ENCODE results near the gene MKS1.

MKS1 gene

DNA sequence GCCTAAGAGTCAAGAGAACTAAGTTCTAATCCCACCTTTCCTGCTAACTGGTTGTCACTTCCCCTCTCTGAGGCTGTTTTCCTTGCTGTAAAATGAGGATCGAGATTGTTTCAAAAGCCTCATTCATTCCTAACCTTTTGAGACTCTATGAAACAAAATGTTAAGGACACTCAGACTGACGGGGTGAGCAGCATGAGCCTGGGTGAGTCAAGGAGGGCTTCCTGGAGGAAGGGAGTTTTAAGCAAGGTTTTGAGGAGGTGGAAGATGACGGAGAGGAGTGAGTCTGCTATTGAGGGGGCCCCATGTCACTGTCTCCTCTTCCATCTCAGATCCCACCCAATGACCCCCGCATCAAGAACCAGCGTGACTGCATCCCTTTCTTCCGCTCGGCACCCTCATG, 22.4 kb downstream of the MKS1 start:
- no peak for DNase-seq

DNA sequence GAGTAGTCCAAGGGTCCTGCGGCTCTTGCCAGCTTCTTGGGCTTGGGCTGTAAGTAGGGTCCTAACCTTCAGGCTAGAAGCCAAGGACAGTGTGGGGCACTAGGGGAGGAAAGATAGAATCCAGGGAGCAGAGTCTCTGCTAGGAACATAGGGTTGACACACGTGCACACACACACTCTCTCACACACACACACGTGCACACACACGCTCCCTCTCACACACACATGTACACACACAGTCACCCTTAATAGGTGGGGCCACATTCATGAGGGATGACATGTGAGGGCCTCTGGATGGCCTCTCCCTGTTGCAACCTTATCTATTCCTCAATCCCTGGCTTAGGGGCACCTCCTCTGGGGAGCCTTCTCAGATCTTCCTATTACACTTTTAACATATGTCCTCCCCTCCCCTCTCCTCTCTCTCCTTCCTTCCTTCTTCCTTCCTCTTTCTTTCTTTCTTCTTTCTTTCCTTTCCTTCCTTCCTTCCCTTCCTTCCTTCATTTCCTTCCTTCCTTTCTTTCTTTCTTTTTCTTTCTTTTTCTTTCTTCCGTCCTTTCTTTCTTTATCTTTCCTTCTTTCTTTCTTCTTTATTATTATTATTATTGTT, 23.4 kb downstream of the MKS1 start:
- DNase-seq = no peak

DNA sequence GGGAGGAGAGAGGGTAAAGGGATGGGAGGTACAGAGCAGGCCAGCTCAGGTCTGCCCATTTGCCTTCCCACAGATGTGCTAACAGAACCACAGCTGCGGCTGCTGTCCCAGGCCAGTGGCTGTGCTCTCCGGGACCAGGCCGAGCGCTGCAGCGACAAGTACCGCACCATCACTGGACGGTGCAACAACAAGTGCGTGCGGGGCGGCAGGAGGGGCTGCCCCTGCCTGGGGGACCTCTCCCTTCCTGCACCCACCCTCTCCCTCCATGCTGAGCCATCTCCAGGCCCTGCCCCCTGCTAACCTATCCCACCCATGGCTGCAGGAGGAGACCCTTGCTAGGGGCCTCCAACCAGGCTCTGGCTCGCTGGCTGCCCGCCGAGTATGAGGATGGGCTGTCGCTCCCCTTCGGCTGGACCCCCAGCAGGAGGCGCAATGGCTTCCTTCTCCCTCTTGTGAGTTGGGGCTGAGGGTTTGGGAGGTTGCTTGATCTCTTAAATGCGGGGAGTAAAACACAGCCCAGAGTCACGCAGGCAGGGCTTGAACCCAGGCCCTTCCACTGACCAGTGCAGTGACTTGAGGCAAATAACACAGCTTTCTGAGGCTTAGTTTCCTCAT, 25.3 kb downstream of the MKS1 start:
- no peak for DNase-seq

DNA sequence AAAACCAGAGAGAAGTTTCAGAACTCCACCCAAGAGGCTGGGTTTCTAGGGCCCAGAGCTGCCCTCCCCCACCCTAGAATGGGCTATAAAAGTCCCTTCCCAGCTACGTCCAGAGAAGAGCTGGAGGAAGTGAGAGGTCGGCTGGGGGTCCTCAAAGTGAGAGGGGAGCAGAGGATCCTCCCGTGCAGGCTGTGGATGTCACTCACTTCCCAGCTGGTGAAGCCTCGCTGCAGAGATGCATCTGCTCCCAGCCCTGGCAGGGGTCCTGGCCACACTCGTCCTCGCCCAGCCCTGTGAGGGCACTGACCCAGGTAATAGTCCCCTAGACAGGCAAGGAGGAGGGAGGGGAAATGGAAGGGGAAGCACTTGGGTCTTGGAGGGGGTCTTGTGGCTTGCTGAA, 26.4 kb downstream of the MKS1 start, which contains the start of gene EPX:
TSS of gene EPX (plus strand) at position 115 of the 400 bp plus-strand sequence. CDS start at position 236, 121 bp downstream.
- no peak for DNase-seq

DNA sequence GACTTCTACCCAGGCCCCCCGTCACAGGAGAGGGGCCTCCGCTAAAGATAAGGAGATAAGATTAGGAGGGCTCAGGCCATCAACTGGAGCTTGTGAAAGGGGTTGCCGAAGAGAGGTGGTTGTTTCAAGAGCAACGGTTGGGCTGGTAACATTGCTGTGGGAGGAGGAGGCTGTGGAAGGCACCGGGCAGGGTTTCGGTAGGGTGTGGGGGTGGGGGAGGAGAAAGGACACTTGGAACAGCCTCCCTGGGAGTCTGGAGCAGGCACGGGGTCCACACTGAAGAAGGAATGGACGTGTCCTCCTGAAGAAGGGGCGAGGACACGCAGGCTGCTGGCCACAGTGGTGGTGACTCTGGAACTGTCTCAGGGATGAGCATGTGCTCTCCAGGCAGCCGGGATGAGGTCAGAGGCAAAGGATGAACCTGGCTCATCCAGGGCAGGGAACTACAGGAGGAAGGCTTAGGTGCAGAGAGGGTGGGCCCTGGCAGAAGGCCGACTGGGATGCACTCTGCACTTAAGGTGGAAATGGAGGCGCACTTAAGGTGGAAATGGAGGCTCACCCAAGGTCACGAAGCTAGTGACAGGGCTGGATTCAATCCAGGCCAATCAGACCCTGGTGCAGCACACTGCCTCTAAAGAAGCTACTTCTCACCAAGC, 27.7 kb downstream of the MKS1 start:
- no peak for DNase-seq

DNA sequence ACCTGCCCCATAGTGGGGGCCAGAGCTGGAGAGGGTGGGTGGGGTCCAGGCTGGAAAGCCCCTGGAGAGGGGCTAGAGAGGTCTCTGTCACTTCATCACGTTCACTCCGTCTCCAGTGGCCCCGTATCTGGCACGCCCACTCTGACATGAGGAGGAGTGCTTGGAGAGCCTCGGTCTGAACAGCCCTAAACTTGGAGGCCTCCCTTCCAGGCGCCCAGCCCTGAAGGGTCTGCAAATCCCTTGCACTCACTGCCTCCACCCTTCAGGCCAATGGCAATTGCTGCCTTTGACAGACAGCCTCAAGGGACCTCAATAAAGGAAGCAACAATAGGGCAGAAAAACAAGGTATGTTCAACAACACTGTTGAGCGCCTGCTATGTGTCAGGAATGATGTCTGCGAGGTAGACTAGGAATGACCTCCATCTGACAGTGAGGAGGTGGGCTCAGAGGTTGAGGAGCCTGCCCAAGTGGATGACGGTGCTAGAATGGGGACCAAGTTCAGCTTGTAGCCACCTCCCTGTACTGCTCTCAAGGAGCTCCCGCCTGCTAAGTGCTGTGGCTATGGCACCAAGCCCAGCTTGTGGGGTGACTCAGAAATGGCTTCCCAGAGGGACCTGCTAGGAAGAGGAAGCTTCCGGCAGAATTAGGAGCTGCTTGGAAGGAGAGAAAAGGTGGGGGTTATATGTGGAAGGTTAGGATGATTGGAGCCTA, 29.5 kb downstream of the MKS1 start:
- no peak for DNase-seq

DNA sequence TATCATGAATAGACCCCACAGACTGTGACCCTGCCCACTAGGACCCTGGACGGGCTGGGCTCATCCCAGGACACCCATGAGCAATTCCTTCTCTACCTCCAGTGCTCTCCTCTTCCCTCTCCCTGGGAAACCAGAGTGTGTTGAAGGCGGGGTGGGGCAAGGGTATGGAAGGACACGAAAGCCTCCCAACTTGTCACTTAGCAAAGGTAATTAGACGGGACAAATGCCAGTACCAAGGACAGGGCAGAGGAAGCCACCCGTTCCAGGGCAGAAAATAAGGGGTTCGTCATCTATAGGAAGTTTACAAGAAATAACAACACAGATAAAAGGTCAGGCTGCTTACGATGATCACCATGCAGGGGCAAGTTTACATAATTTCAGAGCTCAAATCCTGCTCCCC, 31.4 kb downstream of the MKS1 start:
- no peak for DNase-seq

DNA sequence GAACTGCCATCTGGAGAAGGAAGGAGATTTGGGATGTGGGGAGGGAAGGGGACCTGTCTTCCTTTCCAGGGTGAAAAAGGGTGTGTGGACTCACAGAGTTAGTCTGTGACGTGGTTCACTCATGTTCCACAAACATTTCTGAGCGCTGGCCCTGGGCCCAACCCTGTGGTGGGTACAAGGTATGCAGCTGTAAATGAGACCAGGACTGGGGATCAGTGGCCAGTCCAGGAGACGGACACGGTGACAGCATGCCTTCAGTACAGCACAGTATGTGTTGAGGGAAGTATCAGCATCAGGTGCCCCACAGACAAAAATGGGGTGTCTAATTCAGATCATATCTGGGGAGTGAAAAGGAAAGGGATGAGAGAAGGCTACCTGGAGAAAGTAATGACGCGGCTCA, 32.0 kb downstream of the MKS1 start:
- DNase-seq = no peak

DNA sequence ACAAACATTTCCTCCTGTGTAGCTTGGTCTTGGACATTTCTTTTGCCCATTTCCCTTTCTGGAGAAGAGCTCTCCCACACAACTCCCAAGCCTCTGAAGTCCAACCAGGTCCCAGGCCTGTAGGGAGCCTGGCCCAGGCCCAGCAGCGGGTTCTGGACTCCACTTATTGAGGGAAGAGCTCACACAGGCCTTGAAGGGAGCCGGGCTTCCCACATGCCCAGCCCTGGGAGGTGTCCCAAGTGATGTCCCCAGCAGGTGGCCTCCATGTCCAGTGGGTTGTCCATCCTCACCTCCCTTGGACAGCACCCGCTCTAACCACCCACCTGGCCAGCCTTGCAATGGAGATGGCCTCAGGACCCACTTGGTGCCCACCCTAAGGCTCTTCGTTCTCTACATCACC, 32.5 kb downstream of the MKS1 start:
- no peak for DNase-seq

DNA sequence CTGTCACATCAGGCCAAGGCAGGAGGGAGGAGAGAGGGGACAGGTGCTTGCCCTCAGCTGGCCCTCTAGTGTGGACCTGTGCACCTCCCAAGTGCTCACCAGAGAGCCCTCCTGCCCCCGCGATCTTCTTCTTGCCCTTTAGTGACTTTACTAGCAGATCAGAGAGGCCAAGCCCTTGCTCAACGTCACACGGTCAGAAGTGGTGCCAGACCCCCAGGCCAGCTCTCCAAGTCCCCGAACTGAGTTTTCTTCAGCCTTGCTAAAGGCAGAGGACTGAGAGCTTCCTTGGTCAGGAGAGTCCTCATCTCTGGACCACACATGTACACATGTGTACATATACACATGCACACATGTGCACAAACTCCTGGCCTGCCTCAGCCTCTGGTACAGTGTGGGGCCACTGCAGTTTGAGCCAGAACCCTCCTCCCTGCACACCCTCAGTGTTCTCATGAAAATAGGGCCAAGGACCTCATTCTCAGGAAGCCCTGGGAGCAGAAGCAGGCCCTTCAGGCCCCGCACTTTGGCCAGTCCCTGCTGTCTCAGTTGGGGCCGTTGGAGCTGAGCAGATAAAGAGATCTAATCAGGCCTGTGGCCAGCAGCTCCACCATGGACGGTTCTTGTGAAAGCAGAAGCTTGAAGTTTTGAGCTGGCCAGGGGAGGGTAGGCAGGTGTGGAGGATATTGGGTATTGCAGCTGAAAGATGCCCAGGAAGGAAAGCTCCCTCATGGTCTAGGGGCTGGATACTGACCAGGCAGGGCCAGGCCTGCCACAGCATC, 33.9 kb downstream of the MKS1 start:
- no peak for DNase-seq

DNA sequence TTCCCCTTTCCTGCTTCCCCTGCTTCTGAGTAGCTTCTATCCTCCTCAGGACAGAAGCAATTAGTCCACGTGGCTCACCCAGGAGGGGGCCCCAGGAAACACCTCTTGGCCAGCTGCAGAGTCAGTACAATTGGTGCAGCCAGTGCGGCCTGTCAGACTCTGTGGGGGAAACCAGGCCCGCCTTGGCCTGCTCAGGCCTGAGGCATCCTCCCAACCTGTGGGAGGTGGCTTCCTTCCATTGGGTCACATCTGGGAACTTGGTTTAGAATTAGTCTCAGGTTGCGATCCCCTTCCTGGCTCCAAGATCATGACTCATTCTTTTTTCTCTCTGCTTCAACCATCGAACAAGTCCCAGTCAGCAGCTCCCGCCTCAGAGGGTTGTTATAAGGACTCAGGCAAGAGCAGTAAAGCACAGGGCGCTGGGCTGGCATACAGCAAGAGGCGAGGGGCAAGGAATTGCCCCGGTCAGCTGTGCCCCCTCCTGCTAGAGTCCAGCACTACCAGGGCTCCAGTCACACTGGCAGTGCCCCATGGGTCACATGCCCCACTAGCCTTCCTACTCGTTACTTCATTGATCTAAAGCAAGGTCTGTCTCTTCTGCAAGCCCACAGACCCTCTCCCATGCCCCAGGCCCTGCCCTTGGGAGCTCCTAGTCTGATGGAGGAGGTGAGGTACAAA, 34.6 kb downstream of the MKS1 start:
- no peak for DNase-seq

DNA sequence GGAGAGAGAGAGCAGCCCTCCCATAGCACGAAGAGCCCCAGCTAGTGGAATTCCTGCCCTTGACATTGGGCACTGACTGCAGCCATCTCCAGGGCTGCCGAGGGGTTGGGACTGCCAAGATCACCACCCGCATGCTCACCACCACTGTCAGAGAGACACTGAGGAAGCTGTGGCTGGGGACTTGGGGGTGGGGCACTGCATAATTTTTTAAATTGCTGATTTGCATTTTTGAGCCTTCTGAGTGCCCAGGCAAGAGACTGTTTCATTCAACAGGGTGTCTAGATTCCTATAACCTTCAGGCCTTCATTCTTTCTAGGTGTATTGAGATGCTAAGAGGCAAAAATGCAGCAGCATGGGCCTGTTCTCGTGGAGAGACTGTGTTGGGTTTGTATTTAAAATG, 35.5 kb downstream of the MKS1 start:
- DNase-seq = no peak

DNA sequence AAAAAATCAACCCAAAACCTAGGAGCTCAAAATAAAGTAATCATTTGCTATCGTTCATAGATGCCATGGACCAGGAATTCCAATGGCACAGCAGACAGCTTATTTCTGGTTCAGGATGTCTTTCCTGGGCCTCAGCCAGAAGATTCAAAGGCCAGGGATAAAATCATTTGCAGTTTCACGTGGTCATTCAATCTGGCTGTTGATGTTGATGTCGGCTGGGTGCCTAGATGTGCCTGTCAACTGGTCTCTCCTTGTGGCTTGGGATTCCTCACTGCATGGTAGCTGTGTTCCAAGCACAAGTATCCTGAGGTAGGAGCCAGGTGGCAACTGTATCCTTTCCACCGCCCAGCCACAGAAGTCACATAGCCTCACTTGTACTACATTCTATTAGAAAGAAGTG, 37.3 kb downstream of the MKS1 start:
- DNase-seq = no peak

DNA sequence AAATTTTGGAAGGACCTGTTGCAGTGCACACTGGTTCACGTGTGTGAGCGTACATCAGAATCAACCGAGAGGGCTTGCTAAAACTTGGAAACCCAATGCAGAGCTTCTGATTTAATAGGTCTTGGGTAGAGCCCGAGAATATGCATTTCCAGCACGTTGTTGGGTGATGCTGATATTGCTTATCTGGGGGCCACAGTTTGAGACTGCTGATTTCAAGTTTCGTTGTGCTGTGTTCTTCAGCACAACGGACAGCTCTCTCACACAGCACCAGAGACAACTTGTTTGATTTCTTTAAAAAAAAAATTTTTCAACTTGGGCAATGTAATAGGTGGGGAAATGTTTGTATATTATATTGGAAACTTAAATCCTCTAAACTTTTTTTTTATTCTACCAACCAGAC, 42.9 kb downstream of the MKS1 start:
- no peak for DNase-seq

DNA sequence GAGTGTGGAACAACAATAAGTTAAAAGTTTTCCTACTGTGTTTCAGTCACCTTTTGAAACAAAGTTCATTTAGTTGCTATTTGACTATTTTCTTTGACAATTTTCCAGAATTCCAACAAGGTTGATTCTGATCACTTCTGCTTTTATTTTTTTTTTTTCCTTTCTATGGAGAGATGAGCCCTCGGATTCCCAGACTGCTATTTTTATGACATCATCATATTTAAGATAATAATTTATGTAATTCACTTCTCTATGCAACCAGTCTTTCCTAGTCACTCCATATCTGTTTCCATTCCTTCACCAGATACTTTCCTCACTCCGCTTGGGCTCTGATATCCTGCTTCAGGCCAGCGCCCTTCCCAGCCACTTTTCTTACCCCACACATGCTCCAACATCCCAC, 44.2 kb downstream of the MKS1 start:
- DNase-seq = no peak

DNA sequence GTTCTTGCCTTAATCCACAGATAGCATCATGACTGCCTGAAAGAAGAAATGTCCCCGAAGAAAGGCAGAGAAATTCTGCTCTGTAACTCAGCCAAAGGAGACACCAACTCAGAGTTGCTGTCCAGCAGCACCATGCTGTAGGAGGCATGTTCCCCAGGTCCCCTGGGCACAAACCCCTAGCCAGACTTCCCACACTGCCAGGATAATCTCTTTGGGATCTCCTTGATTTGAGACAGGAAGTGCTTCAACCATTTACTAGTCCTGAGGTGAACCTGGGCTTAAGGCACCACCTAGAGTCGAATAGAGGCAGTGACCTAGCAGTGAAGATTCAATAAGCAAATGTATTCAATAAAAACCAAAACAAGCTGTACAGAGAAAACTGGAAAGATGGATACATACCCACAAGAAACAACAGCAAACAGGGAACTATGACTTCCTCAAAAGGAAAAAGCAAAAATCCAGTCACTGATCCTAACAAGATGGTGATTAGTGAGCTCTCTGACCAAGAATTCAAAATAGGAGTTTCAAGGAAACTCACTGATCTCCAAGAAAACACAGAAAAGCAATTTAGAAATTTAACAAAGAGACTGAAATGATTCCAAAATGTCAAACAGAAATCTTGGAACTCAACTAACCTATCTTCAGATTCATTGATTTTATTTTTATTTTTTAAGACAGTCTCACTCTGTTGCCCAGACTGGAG, 46.5 kb downstream of the MKS1 start:
- DNase-seq = peak; percentile 32

DNA sequence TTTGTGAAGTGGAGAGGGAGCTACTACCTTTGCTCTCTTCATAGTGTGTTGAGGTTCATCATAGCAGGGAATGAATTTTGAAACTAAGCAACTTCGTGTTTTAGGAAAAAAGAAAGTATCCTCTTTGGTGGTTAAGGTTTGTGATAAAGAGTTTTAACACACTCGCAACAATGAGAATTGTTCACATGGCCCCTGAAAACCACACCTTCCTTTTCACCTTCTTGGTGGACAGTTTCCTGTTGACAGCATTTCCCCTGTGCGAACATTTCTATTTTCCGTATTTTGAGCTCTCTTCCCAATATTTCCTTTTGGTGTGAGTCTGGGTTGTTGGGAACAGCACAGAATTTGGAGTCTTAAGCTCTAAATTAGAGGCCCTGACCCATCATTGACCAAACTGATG, 48.4 kb downstream of the MKS1 start:
- no peak for DNase-seq

DNA sequence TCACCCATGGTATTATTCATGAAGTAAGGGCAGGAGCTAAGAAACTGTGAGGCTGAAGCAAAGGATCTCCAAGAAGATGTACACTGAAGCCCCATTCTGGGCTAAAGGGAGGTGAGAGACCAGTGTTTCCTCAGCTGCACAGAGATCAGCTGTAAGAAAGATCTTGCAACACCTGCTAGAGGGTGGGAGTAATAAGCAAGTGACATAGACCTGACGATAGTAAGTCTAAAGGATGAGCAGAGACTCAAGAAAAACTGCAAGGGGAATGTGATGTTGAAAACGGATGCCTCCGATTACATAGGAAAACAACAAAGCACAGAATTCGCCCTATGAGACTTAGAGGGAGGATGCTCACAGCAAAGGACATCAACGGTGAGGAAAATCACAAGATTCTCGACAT, 52.4 kb downstream of the MKS1 start, which contains the start of gene OR4D2:
TSS of gene OR4D2 (plus strand) at position 301 of the 400 bp plus-strand sequence. CDS start 2,674 bp downstream, outside the sequence.
- no peak for DNase-seq

DNA sequence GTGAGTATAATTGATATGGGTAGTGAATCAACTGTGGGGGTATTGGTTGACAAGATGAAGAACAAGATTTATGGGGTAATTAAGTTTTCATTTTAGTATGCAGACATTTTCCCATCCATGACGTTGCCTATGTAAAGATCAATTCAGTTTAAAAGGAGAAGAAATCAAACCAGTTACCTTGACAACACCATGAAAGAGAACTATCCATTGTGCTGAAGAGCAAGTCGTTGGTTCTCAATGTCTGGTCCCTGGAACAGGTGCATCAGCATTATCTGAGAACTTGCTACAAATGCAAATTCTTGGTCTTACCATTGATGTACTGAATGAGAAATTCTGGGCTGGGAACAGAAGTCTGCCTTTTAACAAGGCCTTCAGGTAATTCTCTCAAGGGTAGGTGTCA, 53.1 kb downstream of the MKS1 start:
- no peak for DNase-seq

DNA sequence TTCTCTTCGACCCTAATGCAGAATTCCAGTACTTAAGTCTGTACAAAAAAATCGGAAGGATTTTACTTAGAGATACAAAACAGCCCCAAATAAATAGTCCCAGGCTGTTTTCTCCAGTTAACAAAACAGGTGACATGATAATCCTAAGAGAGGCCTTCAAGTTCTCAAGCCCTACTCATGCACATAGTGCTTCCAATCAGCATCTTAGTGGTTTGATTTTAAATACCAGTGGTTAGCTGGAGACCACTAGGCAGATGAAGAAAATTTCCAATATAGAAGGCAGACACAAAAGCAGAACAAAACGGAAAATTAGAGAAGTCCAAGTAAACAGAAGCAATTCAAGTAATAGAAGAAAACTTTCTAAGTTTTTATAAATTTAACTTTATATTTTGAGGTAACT, 57.5 kb downstream of the MKS1 start:
- DNase-seq = no peak

DNA sequence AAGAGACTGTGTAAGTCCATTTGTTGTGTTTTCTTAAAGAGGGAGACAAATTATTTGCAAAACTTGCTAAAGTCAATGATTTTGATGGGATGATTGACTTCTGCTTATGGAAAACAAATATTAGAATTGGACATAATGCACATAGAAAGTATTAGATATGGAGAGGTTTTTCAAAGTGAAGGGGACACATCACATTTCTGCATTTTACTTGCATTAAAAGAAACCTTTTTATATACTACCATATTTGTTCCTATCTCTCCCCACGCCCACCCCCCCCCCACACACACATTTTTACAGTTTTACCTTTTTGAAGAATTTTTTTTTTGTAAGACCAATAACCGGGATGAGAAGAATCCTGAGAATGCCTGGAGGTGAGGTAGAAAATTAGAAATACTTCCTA, 60.9 kb downstream of the MKS1 start:
- DNase-seq = no peak
